Subcutaneous abdominal adipose tissue (tissue), 5 donors: ENCODE data around the gene CALML6.

Source experiments
- H3K27ac ChIP-seq: one replicate; pipeline ENCODE4 v1.7.0; 2013; ENCODE audit warnings: low read depth, mild to moderate bottlenecking, inconsistent platforms, low read length, moderate library complexity
- H3K27me3 ChIP-seq, 5 donors: one replicate each; pipeline ENCODE4 v1.7.0; 2013; ENCODE audit warnings: low read length in 5 of 5, inconsistent platforms in 1 of 5; ENCODE audit not compliant: control insufficient read depth in 5 of 5, insufficient read depth in 4 of 5
- H3K36me3 ChIP-seq, 5 donors: one replicate each; pipeline ENCODE4 v1.7.0; 2013; ENCODE audit warnings: low read length in 5 of 5; ENCODE audit not compliant: control insufficient read depth in 5 of 5, insufficient read depth in 5 of 5
- H3K4me1 ChIP-seq, 5 donors: one replicate each; pipeline ENCODE4 v1.7.0; 2013; ENCODE audit warnings: low read length in 5 of 5, mild to moderate bottlenecking in 3 of 5, moderate library complexity in 1 of 5; ENCODE audit not compliant: control insufficient read depth in 5 of 5, insufficient read depth in 5 of 5
- H3K4me3 ChIP-seq, 5 donors: one replicate each; pipeline ENCODE4 v1.7.0; 2013; ENCODE audit warnings: low read length in 5 of 5, low read depth in 1 of 5
- H3K9ac ChIP-seq, 5 donors: one replicate each; pipeline ENCODE4 v1.7.0; 2013; ENCODE audit warnings: low read length in 5 of 5, mild to moderate bottlenecking in 4 of 5, moderate library complexity in 3 of 5
- H3K9me3 ChIP-seq, 5 donors: one replicate each; pipeline ENCODE4 v1.7.0; 2013; ENCODE audit warnings: low read length in 5 of 5; ENCODE audit not compliant: control insufficient read depth in 5 of 5
- donor health status: healthy.
- donor health status: healthy.
- donor health status: healthy.
- donor health status: healthy.
- donor health status: healthy.

Gene CALML6

GRCh38 chr1:1960480-1961196, 45.6 kb downstream of the CALML6 start:
- H3K27me3 ChIP-seq, result peaks cover 16 to 58% (median 19%) of the 10 kb centered on the region in 5 donors
- H3K9me3 ChIP-seq, result no peaks in the 10 kb centered on the region
- H3K36me3 ChIP-seq, result no peaks in the 10 kb centered on the region
- H3K4me3 ChIP-seq, result no peak overlapping the region
- H3K27ac ChIP-seq, result no peak overlapping the region
- peaks cover 3 to 17% (median 13%) of the 10 kb centered on the region in 5 donors for H3K4me1 ChIP-seq
- no peak overlapping the region for H3K9ac ChIP-seq

- no peak overlapping the region for H3K4me3 ChIP-seq
- H3K27ac ChIP-seq, result no peak overlapping the region
- peaks cover 13 to 51% (median 22%) of the 10 kb centered on the region in 5 donors for H3K27me3 ChIP-seq
- H3K9ac ChIP-seq, result no peak overlapping the region
- peaks cover 3 to 17% (median 16%) of the 10 kb centered on the region in 5 donors for H3K4me1 ChIP-seq
- no peaks in the 10 kb centered on the region for H3K36me3 ChIP-seq
- H3K9me3 ChIP-seq, result no peaks in the 10 kb centered on the region
Measured at GRCh38 chr1:1962752-1963151, 47.7 kb downstream of the CALML6 start.

- no peak overlapping the region for H3K27ac ChIP-seq
- H3K4me3 ChIP-seq, result no peak overlapping the region
- peaks cover 8 to 50% (median 18%) of the 10 kb centered on the region in 5 donors for H3K27me3 ChIP-seq
Measured at GRCh38 chr1:1963570-1963969, 48.5 kb downstream of the CALML6 start.

GRCh38 chr1:1964811-1965210, 49.8 kb downstream of the CALML6 start:
- Histone ChIP-seq H3K27ac (no peak overlapping the region), H3K9ac (no peak overlapping the region), H3K36me3 (no peaks in the 10 kb centered on the region), H3K27me3 (peaks cover 8 to 44% (median 16%) of the 10 kb centered on the region in 5 donors), H3K9me3 (no peaks in the 10 kb centered on the region), H3K4me3 (no peak overlapping the region), H3K4me1 (peaks cover 3 to 14% (median 13%) of the 10 kb centered on the region in 5 donors)

More at GRCh38 chr1:1963570-1963969, 48.5 kb downstream of the CALML6 start:
- Histone ChIP-seq H3K9ac (no peak overlapping the region), H3K9me3 (no peaks in the 10 kb centered on the region), H3K4me1 (peaks cover 3 to 17% (median 16%) of the 10 kb centered on the region in 5 donors), H3K36me3 (no peaks in the 10 kb centered on the region)

GRCh38 chr1:1965546-1965945, 50.5 kb downstream of the CALML6 start:
- peaks cover 8 to 39% (median 14%) of the 10 kb centered on the region in 5 donors for H3K27me3 ChIP-seq
- peaks cover 1 to 6% (median 5%) of the 10 kb centered on the region in 5 donors for H3K4me1 ChIP-seq
- H3K36me3 ChIP-seq, result no peaks in the 10 kb centered on the region
- H3K9ac ChIP-seq, result no peak overlapping the region
- no peak overlapping the region for H3K4me3 ChIP-seq
- H3K27ac ChIP-seq, result no peak overlapping the region
- no peaks in the 10 kb centered on the region for H3K9me3 ChIP-seq

- Histone ChIP-seq H3K9ac (no peak overlapping the region), H3K4me3 (no peak overlapping the region), H3K9me3 (peaks cover 0 to 3% (median 0%) of the 10 kb centered on the region in 5 donors), H3K27ac (no peak overlapping the region), H3K36me3 (no peaks in the 10 kb centered on the region), H3K27me3 (peaks cover 8 to 38% (median 17%) of the 10 kb centered on the region in 5 donors), H3K4me1 (peaks cover 0 to 2% (median 0%) of the 10 kb centered on the region in 5 donors)
Measured at GRCh38 chr1:1966071-1966740, 51.1 kb downstream of the CALML6 start.
